AG04450 (cell line): Measurements from ENCODE around the gene ABHD4. TPM values are rescaled to one million over a fixed set of nuclear protein-coding genes. Genes with fewer than 3 reads are reported as not detected.
"Not testable (repeated sequence)": the region's sequence is repeated elsewhere in the genome, so short reads cannot be mapped to it uniquely, and the experiment has no call there.

ENCODE experiments used
- CTCF ChIA-PET: fragments of 300-600, 350-600 bp; formaldehyde crosslinking; extraction: SDS; loops from one replicate; lab custom pipeline; 2022; ENCODE audit warnings: antibody characterized with exemption, inconsistent platforms; lab: Charles Lee
- POLR2A ChIA-PET: fragments of 350-600 bp; formaldehyde crosslinking; extraction: SDS; loops from one replicate; lab custom pipeline; 2021; ENCODE audit warnings: antibody characterized with exemption, inconsistent platforms; lab: Yijun Ruan, JAX
- DNase-seq: peaks from one replicate; pipeline ENCODE4 v3.0.0-alpha.2; 2011; ENCODE audit warnings: low read depth, low spot score
- H3K27ac ChIP-seq: one replicate; pipeline ENCODE4 v1.5.1; 2012; ENCODE audit warnings: low read depth, low read length, control low read depth
- H3K27me3 ChIP-seq: one replicate; pipeline ENCODE4 v1.6.0; 2012; ENCODE audit warnings: low read length; ENCODE audit not compliant: control insufficient read depth, insufficient read depth
- H3K4me3 ChIP-seq: 2 replicates; pipeline ENCODE4 v1.5.1; 2011; ENCODE audit warnings: mild to moderate bottlenecking, low read depth, low read length, control low read depth
- H3K9me3 ChIP-seq: 2 replicates; pipeline ENCODE4 v1.5.1; 2012; ENCODE audit warnings: low read length; ENCODE audit not compliant: control insufficient read depth, insufficient read depth
- CTCF ChIP-seq: IDR thresholded peaks from 2 replicates; pipeline ENCODE4 v1.5.1; 2011; ENCODE audit warnings: low read depth, low read length, control low read depth, inconsistent platforms
- polyA plus RNA-seq: library from polyadenylated mRNA; depleted of rRNA; stranded (reverse); fragments of >200 nt; gene quantifications from 2 replicates; pipeline ENCODE4 v1.2.3, GENCODE V29; 2011

ABHD4 gene
- polyA plus RNA-seq, 1 experiment = 42.1 TPM

DNA sequence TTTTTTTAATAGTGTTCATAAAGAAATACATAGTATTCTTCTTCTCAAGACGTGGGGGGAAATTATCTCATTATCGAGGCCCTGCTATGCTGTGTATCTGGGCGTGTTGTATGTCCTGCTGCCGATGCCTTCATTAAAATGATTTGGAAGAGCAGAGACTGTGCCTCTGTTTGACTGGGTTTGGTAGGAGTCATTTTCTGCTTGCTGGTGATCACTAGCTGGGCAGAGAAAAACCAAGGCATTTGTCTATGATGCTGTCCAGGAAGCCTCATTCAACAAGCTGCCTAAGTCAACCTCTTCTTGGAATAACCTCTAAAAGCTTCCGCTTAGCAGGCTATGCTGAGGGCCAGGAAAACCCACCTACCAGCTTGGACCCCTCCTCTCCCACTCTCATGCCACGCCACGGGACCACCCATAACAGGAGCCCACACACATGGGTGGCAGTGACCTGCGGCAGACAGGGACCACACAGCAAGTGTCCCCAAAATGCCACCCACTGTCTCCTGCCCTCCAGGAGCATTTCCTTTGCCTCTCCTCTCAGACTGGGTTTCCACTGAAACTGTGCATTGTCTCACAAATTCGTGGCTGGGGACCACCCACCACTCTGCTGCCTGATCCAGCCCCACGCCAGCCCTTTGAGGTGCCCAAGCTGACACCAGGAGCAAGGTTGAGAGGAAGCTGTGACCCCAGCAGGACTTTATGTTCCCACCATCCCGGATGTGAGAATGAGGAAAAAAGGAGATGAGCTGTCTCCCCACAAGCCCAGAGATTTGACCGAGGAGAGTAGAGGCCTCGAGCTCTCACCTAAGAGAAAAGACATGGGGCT lies 45.9 kb upstream of the ABHD4 start:
- Histone ChIP-seq H3K27me3 (no peaks in the 10 kb centered on the region), H3K4me3 (no peak overlapping the region), H3K9me3 (no peaks in the 10 kb centered on the region; the same call in 1 of the 2 replicates), H3K27ac (no peak overlapping the region)
- no peak for DNase-seq
- TF ChIP-seq CTCF = no peak
- ChIA-PET POLR2A (interaction anchor here (0.7 kb wide), 1 partner anchor 510 kb away, joined by 3 read pairs; no protein-coding TSS in a partner anchor), CTCF (interaction anchor here (0.9 to 1.5 kb wide), 3 partner anchors 9 to 348 kb away, joined by 3 to 5 read pairs (median 4); no protein-coding TSS in a partner anchor)

DNA sequence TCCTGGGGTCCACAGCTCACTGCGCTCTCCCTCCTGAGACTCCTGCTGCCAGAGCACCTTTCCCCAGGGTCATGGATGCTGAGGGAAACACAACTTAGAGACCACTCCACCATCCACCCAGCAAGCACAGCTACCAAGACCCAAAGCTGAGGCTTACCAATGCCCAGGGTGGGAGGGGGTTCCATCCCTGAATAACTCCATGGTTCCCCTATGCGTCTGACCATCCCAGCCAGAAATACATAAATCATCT lies 45.3 kb upstream of the ABHD4 start:
- CTCF ChIA-PET = interaction anchor here (0.9 to 1.5 kb wide), 3 partner anchors 9 to 347 kb away, joined by 3 to 5 read pairs (median 4); no protein-coding TSS in a partner anchor
- no peak for TF ChIP-seq CTCF
- H3K27me3 ChIP-seq = no peaks in the 10 kb centered on the region
- no peaks in the 10 kb centered on the region; the same call in 1 of the 2 replicates for H3K9me3 ChIP-seq
- H3K4me3 ChIP-seq = no peak overlapping the region
- no peak for DNase-seq
- POLR2A ChIA-PET = interaction anchor here (0.7 kb wide), 1 partner anchor 509 kb away, joined by 3 read pairs; no protein-coding TSS in a partner anchor
- H3K27ac ChIP-seq = no peak overlapping the region

DNA sequence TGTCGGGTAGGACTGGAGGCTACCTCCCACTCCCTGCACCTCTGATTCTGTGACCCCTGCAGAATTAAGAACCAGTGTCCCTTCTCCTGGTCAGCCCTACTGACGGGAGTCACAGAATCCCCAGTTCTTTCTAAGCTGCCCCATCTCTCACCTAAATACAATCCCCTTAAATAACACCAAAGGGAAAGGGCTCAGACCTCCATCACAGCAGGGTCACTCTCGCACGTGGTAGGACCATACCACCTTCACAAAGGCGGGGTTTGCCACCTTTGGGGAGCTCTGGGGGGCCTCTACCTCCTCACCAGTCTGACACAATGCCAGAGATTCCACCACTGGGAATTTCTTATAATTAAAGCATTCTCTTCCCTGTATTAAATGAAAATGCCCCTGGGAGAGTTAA lies 44.7 kb upstream of the ABHD4 start:
- no peak overlapping the region for H3K4me3 ChIP-seq
- TF ChIP-seq CTCF = no peak
- H3K27ac ChIP-seq = no peak overlapping the region
- no peaks in the 10 kb centered on the region for H3K27me3 ChIP-seq
- no peak for DNase-seq
- CTCF ChIA-PET = interaction anchor here (0.9 to 1.4 kb wide), 2 partner anchors 8 to 17 kb away, joined by 3 to 4 read pairs; no protein-coding TSS in a partner anchor
- H3K9me3 ChIP-seq = no peaks in the 10 kb centered on the region; the same call in 1 of the 2 replicates
- POLR2A ChIA-PET = no interaction called here

DNA sequence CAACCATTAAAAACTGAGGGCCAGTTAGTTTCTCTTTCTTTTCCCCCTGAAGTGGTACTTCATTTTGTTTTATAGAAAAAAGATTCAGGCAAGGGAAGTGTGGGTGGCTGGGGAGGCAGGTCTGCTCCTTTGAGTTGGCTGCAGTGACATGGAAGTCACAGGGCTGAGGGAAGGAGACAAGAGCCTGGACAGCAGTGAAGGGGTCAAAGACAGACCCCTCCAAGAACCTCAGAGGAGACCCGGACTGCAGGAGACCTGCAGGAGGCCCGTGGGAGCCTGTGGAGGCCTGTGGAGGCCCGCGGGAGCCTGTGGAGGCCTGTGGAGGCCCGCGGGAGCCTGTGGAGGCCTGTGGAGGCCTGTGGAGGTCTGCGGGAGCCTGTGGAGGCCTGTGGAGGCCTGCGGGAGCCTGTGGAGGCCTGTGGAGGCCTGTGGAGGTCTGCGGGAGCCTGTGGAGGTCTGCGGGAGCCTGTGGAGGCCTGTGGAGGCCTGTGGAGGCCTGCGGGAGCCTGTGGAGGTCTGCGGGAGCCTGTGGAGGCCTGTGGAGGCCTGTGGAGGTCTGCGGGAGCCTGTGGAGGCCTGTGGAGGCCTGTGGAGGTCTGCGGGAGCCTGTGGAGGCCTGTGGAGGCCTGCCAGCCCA lies 44.1 kb upstream of the ABHD4 start:
- CTCF ChIA-PET, H3K4me3 ChIP-seq, POLR2A ChIA-PET, H3K27me3 ChIP-seq, H3K27ac ChIP-seq, H3K9me3 ChIP-seq, DNase-seq: not testable (repeated sequence)

GRCh38 chr14:22554498-22555383 lies 43.4 kb upstream of the ABHD4 start:
- ChIA-PET CTCF (interaction anchor here (0.6 to 2.9 kb wide), 11 partner anchors 17 to 514 kb away, joined by 4 to 94 read pairs (median 9); partner anchors contain the start of genes AJUBA and CDH24), POLR2A (no interaction called here)

More at GRCh38 chr14:22554498-22555383, 43.4 kb upstream of the ABHD4 start:
- Histone ChIP-seq H3K4me3 (no peak overlapping the region), H3K27me3 (no peaks in the 10 kb centered on the region), H3K9me3 (no peaks in the 10 kb centered on the region; the same call in 1 of the 2 replicates), H3K27ac (no peak overlapping the region)
- TF ChIP-seq CTCF = no peak
- no peak for DNase-seq
